HG03025 (cell line): ENCODE results near the gene NCKAP5.

ENCODE experiments used
- ATAC-seq: cut with Tn5 transposase; IDR thresholded peaks from one replicate; pipeline ENCODE4 v1.9.1; 2021; ENCODE audit warnings: mild to moderate bottlenecking, moderate library complexity; ENCODE audit not compliant: unreplicated experiment, low FRiP score

NCKAP5 gene

DNA sequence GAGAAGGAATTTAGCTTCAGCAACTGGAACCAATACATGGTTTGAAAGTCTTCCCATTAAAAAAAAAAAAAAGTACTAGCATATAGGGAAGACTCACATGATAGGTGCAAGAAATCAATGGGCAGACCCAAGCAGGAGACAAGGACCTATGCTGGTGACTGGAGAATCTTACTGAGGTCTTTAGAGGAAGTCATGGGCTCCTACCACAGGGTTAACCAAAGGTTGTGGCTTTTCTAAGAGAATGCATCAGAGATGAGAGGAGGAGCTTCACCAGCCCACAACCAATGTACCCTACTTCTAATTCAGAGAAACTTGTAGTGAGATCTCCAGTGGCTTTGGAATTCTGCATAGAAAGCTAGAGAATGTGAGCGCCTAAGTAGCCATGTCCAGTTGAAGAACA is 207.4 kb downstream of the NCKAP5 start:
- ATAC-seq, result no peak

- no peak for ATAC-seq
Observed at GRCh38 chr2:133360190-133360589, 208.1 kb downstream of the NCKAP5 start.

- ATAC-seq, result no peak
Observed at GRCh38 chr2:133352719-133353118, 215.5 kb downstream of the NCKAP5 start.

DNA sequence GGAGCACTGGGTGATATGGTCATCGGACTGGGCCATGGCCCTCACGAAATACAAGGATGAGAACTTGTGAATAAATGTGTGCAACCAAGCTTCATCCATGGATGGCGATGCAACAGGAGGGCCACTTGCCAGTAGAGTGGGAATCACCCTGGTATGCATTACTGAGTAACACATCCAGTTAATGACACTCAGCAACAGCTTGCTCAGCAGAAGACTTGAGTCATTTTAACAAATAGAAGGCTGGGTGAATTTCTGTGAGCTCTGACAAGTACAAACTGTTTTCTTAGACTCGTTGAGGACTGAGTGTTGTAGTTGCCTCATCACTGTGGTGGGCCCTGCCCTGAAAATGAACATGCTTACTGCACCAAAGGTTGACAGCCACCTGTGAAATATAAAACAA is 221.6 kb downstream of the NCKAP5 start:
- ATAC-seq, result no peak

GRCh38 chr2:133345638-133346037 is 222.6 kb downstream of the NCKAP5 start:
- ATAC-seq, result no peak

DNA sequence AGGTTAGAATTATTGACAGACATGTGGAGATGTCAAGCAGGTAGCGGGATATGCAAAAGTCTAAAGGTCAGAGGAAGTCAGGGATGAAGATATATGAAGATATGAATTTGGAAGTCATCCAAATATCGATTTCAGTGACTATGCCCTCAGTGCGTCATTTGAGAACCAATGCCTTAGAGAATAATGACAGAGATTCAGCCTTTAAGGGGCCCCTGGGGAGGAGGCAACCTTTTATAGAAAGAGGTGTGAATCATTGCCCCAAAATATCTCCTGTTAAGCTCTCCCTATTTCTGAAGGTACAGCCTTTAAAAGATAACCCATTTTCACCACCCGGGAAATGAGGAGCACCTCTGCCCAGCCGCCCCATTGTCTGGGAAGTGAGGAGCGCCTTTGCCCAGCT is 223.4 kb downstream of the NCKAP5 start:
- ATAC-seq, result no peak

GRCh38 chr2:133343018-133343352 is 225.3 kb downstream of the NCKAP5 start:
- ATAC-seq, result no peak

DNA sequence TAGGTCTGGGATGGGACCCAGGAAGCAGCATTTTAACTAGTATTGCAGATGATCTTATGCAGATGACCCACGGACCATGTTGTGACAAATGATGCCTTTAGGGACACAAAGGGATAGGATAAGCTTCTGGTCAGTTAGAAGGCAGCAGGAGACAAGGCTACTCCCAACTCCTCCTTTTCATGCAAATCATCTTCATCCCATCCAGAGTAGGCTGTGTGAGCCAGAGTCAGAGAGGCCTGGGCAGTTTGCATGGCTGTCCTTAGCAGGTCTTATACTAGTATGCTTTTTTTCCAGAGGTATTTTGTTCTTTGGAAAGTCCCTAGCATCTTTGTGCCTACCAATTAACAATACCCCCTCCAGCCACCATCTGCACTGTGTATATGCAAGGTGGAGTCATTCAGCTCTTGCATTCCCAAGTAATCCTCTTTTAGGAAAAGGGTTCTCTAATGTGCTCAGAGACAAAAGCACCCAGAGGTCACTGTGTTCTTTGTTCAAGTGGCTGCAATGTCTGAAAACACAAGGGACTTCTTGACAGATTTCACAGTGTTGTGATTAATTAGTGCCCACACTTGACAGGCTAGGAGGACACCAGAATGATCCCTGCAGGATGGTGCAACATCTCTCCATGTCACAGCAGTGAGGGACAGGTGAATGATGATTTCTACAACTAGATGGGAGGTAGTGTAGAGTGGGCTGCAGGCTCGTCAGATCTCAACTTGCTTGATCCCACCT is 225.8 kb downstream of the NCKAP5 start:
- no peak for ATAC-seq

DNA sequence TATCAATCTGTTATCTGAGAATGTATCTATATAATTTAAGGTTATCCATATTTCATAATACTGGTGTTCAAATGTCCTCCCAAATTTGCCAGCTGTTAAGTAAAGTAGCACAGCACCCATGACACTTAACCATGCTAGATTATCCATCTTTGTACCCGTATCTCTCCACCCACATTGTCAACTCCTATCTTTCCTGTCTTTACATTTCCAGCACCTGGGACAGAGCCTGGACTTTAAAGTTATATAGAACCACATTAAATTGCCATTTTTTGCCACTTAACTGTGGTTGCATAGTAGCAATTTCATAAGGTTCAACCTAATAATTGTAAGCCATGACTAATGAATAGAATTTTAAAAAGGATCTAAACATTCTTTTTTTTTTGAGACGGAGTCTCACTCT is 226.7 kb downstream of the NCKAP5 start:
- no peak for ATAC-seq

GRCh38 chr2:133338224-133338623 is 230.0 kb downstream of the NCKAP5 start:
- no peak for ATAC-seq

GRCh38 chr2:133334923-133335322 is 233.3 kb downstream of the NCKAP5 start:
- ATAC-seq, result no peak

DNA sequence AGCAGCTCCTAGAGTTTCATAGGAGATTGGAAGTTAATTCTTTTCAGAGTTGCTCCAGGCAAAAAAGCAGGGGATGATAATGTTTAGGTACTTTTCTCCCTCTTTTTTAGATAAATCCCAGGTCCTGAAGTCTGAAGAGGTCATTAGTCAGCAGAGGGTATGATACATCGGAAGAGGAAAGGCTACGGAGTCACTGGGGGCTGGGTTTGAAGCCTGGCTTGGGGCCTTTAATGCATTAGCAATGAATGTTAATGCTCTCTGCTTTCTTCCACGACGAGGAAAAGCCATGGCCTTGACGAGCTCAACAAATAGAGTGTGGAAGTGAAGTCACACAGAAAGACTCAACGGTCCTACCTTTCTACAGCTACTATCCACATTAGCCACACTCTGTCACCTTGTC is 235.1 kb downstream of the NCKAP5 start:
- ATAC-seq, result no peak

- no peak for ATAC-seq
Observed at GRCh38 chr2:133331436-133331835, 236.8 kb downstream of the NCKAP5 start.

GRCh38 chr2:133326652-133327397 is 241.4 kb downstream of the NCKAP5 start:
- no peak for ATAC-seq

DNA sequence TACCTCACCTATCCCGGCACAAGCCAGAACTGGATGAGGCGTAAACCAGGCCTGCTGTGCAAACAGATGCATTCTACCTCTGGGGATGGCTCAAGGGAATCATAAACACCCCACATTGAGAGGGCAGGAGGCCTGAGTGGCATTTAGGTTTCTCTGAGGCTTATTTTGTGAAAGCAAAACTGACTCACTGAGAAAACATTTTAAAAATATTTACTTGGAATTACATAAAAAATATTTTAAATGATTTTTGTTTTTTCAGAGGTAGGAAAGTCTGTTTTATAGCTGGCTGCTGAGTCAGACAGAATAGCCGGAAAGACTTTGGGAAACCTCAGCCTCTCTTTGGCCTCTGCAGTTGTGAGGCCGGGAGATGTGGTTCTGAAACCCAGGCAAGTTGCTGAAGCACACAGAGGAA is 244.1 kb downstream of the NCKAP5 start:
- ATAC-seq, result no peak

GRCh38 chr2:133322909-133323308 is 245.4 kb downstream of the NCKAP5 start:
- ATAC-seq, result no peak

GRCh38 chr2:133317178-133317577 is 251.1 kb downstream of the NCKAP5 start:
- no peak for ATAC-seq

- no peak for ATAC-seq
Observed at GRCh38 chr2:133316557-133316956, 251.7 kb downstream of the NCKAP5 start.

- no peak for ATAC-seq
Observed at GRCh38 chr2:133315280-133315679, 253.0 kb downstream of the NCKAP5 start.

GRCh38 chr2:133314795-133315194 is 253.5 kb downstream of the NCKAP5 start:
- ATAC-seq, result no peak

GRCh38 chr2:133312038-133312729 is 256.1 kb downstream of the NCKAP5 start:
- no peak for ATAC-seq

- ATAC-seq, result no peak
Observed at GRCh38 chr2:133306236-133306635, 262.0 kb downstream of the NCKAP5 start.
